SH-SY5Y (cell line): ENCODE measurements around the gene HS6ST2.
A peak's percentile ranks its signal among the peaks of the same experiment; 100 is the strongest.

Experiments used
- GATA2 ChIP-seq: IDR thresholded peaks from 2 replicates; pipeline ENCODE4 v1.6.1; 2011; ENCODE audit warnings: mild to moderate bottlenecking, low read depth, low read length
- GATA3 ChIP-seq: IDR thresholded peaks from 2 replicates; pipeline ENCODE4 v1.6.1; 2011; ENCODE audit warnings: low read depth, mild to moderate bottlenecking, low read length, moderate library complexity

Gene HS6ST2

DNA sequence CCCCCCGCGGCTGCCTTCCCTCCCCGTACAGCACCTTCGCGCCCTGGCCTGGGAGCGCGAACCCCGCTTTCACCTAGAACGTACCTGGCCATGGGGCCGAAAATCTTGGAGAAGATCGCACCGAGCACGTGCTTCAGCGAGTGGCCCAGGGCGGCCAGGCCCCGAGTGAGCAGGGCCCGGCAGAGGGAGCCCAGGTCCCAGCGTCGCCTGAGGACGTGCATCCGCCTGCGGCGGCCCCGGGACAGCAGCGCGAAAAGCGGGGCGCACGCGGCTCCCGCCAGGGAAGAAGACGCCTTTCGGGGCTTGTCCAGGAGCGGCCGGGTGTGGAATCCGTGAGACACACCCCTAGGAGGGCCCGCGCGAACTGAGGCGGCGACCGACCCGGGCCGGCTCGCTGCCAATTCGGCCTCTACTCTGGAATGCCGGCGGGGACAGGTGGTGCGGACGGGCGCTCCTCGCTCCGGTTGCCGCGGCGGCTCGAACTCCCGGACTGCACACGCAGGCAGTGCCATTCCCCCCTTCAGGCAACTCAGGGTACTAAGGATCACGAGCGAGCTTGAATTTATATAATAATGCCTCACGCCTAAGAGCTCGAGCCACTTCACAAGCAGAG, at the start of gene HS6ST2:
Gene HS6ST2, minus strand, starts transcription at position 539 of the 613 bp plus-strand sequence.
- TF ChIP-seq GATA3 (no peak), GATA2 (no peak)

- TF ChIP-seq GATA3: no peak
- no peak for TF ChIP-seq GATA2
Observed at GRCh38 chrX:133007458-133007857, 49.0 kb upstream of the HS6ST2 start.

GRCh38 chrX:133005616-133006015, 47.2 kb upstream of the HS6ST2 start:
- TF ChIP-seq GATA2 (no peak), GATA3 (no peak)

DNA sequence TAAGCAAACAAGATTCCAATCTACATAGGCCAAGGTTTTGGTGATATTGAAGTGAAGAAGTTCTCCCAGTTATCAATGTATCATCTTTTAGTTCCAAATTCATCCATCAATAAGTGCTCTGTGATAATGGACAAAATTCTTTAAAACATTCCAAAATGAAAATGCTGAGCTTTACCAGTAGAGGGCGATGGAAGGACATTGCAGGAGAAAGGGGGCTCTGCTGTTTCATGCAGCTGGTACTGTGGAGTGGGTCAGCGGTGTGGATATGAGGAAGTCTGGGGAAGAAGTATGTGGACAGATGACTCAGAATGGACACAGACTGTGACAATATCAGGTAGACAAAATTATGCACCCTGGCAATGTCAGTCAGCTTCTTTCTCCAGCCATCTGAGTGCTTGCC, 46.6 kb upstream of the HS6ST2 start:
- no peak for TF ChIP-seq GATA3

- TF ChIP-seq GATA2: no peak
- no peak for TF ChIP-seq GATA3
Observed at GRCh38 chrX:132999209-132999608, 40.8 kb upstream of the HS6ST2 start.

DNA sequence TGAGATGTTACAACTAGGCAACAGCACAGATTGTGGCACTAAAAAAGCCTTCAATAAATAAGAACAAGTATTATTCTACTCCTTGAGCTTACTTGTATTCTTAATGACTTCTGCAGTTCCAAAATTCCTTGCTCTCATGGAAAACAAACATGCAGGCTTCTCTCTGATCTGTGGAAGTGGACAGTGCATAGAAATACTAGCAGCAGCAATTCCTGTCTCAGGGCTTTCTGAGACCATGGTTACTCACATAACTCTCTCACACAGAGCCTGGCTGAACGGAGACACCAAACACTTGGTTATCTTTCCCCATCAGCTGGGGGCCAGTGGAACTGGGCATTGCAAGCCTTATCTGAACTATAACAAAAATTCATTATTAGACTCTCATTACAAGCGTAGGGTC, 32.4 kb upstream of the HS6ST2 start:
- no peak for TF ChIP-seq GATA2
- TF ChIP-seq GATA3: no peak

- TF ChIP-seq GATA3 (no peak), GATA2 (no peak)
Observed at GRCh38 chrX:132986556-132986955, 28.1 kb upstream of the HS6ST2 start.

- TF ChIP-seq GATA3 (peak; percentile 65), GATA2 (peak; percentile 85)
Observed at GRCh38 chrX:132984058-132984650, 25.7 kb upstream of the HS6ST2 start.

DNA sequence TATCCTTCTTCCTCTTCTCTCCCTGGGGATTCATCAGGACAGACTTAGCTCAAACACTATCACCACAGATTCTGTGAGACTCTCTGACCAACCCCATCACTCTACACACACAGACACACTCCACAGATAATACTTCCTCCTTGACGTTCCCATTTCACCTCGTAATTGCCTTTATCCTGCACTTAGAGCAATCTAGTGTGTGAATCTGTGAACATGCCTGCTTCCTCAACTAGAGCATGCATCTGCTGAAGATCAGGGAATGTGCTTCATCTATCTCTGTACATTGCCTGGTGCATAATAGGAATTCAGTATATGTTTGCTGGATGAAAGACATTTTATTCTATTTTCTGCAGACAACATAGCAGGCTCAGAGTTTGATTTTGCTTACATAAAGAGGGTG, 25.1 kb upstream of the HS6ST2 start:
- TF ChIP-seq GATA2: peak; percentile 78
- peak; percentile 66 for TF ChIP-seq GATA3

GRCh38 chrX:132968296-132968949, 10.0 kb upstream of the HS6ST2 start:
- TF ChIP-seq GATA3 (no peak), GATA2 (no peak)

DNA sequence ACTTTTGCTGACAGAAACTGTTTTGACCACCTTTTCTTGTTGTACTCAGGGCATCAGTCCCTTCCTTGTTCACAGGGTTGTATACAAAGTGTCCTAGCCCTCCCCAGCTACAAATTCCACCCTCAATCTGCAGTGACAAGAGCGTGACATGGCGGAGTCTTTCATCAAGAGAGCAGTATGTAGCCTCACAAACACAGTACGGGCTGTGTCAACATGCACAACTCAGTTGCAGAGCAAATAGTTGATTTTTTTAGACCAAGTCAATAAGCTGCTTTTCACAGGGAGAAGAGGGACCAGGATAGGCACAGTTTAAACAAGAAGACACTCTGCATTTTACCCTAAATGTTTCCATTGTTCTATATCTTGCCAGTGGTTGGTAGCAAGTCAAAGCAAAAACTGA, 8.6 kb upstream of the HS6ST2 start:
- TF ChIP-seq GATA3 (no peak), GATA2 (no peak)

- no peak for TF ChIP-seq GATA2
Observed at GRCh38 chrX:132965461-132965860, 7.0 kb upstream of the HS6ST2 start.

DNA sequence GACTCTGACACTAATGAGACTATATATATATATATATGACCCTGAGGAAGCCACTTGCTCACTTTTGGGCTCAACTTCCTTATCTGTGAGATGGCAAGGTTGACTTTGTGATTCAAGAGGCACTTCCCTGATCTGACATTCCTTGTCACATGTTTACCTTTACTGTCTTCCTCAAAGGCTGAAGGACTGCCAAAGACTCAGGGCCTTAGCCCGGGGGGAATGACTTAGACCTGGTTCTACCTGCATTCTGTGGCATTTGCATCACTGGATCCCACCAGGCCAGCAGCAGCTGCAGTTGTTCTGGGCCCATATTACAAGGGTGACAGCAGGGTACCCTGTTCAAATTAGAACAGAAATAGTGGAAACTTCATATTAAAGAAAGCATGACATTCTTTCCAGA, 3.1 kb upstream of the HS6ST2 start:
- TF ChIP-seq GATA3 (no peak), GATA2 (no peak)

DNA sequence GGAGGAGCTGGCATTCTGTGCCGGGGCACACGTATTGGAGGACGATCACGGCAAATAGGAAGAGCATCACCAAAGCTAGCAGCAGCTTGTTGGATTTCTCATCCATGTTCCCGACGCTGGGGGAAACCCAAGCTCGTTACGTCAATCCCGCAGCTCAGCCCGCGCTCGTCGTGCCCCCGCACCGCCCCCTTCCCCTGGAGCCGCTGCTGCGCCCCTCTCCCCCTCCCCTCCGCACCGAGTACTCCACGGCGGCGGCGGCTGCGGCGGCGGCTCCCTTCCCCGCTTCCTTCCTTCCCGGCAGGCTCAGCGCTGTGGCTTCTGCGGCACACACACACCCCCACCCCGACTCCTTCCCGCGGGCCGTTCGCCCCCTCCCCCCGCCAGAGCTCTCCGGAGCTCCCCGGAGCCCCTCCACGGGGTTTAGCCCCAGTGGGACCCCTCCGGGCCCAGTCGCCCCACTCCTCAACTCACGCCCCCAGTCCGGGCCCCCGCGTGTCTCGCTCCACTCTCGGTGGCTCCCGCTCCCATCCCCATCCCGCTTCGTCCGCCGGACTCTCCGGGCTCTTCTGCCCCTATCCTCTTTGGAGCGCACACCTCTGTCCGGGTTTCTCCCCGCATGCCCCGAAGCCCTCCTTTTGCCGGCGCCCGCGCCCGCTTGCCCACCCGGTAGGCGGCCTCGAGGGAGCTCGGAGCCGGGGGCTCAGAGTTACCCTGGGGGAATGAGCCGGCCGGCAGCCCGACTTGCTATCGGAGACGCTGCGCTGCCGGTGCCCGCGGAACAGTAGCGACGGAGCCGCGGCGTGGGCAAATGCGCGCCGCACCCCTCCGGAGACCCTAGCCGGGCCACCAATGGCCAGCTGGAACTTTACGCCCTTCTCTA, 978 bp downstream of the HS6ST2 start:
- TF ChIP-seq GATA3 (no peak), GATA2 (no peak)
